ENCODE data around the gene KCND2. TPM values are rescaled to one million over a fixed set of nuclear protein-coding genes. Genes with fewer than 3 reads are reported as not detected.

Gene KCND2
- total RNA-seq, 2 experiments from 2014 or later = not detected

- CTCF ChIA-PET = no interaction called here
- POLR2A ChIA-PET = no interaction called here
- H3K36me3 Mint-ChIP-seq (ENCODE audit: low read depth) = no peaks in the 10 kb centered on the region
- no peaks in the 10 kb centered on the region for H3K4me1 Mint-ChIP-seq (ENCODE audit: low read depth)
- no peak overlapping the region for H3K27ac Mint-ChIP-seq
- H3K9me3 Mint-ChIP-seq (ENCODE audit: insufficient read depth) = no peaks in the 10 kb centered on the region
- no peak for ATAC-seq
- H3K4me3 Mint-ChIP-seq = no peak overlapping the region
- no peaks in the 10 kb centered on the region for H3K27me3 Mint-ChIP-seq (ENCODE audit: low read depth)
- DNase-seq = no peak
Observed at GRCh38 chr7:120628251-120628650, 355.3 kb downstream of the KCND2 start.

- no peak overlapping the region for H3K4me3 Mint-ChIP-seq
- CTCF ChIA-PET = no interaction called here
- H3K27me3 Mint-ChIP-seq (ENCODE audit: low read depth) = no peaks in the 10 kb centered on the region
- no peaks in the 10 kb centered on the region for H3K36me3 Mint-ChIP-seq (ENCODE audit: low read depth)
- no peaks in the 10 kb centered on the region for H3K9me3 Mint-ChIP-seq (ENCODE audit: insufficient read depth)
- ATAC-seq (no peak), DNase-seq (no peak)
- H3K27ac Mint-ChIP-seq = no peak overlapping the region
- H3K4me1 Mint-ChIP-seq (ENCODE audit: low read depth) = no peaks in the 10 kb centered on the region
- POLR2A ChIA-PET = no interaction called here
Observed at GRCh38 chr7:120639884-120640283, 366.9 kb downstream of the KCND2 start.

GRCh38 chr7:120645966-120646365 lies 373.0 kb downstream of the KCND2 start:
- POLR2A ChIA-PET = no interaction called here
- no peaks in the 10 kb centered on the region for H3K4me1 Mint-ChIP-seq (ENCODE audit: low read depth)
- H3K36me3 Mint-ChIP-seq (ENCODE audit: low read depth) = no peaks in the 10 kb centered on the region
- H3K4me3 Mint-ChIP-seq = no peak overlapping the region
- H3K9me3 Mint-ChIP-seq (ENCODE audit: insufficient read depth) = no peaks in the 10 kb centered on the region
- no peak for DNase-seq
- CTCF ChIA-PET = no interaction called here
- no peak overlapping the region for H3K27ac Mint-ChIP-seq
- no peaks in the 10 kb centered on the region for H3K27me3 Mint-ChIP-seq (ENCODE audit: low read depth)
- ATAC-seq = no peak

- ATAC-seq = no peak
- H3K27ac Mint-ChIP-seq = no peak overlapping the region
- POLR2A ChIA-PET = no interaction called here
- no peaks in the 10 kb centered on the region for H3K36me3 Mint-ChIP-seq (ENCODE audit: low read depth)
- no peaks in the 10 kb centered on the region for H3K27me3 Mint-ChIP-seq (ENCODE audit: low read depth)
- H3K4me3 Mint-ChIP-seq = no peak overlapping the region
- no peak for DNase-seq
- CTCF ChIA-PET = no interaction called here
- H3K4me1 Mint-ChIP-seq (ENCODE audit: low read depth) = no peaks in the 10 kb centered on the region
- no peaks in the 10 kb centered on the region for H3K9me3 Mint-ChIP-seq (ENCODE audit: insufficient read depth)
Observed at GRCh38 chr7:120654241-120654640, 381.3 kb downstream of the KCND2 start.

GRCh38 chr7:120658516-120658915 lies 385.5 kb downstream of the KCND2 start:
- no peaks in the 10 kb centered on the region for H3K9me3 Mint-ChIP-seq (ENCODE audit: insufficient read depth)
- no peak for ATAC-seq
- H3K4me3 Mint-ChIP-seq = no peak overlapping the region
- no peaks in the 10 kb centered on the region for H3K27me3 Mint-ChIP-seq (ENCODE audit: low read depth)
- POLR2A ChIA-PET = no interaction called here
- no peak for DNase-seq
- no peaks in the 10 kb centered on the region for H3K4me1 Mint-ChIP-seq (ENCODE audit: low read depth)
- CTCF ChIA-PET = no interaction called here
- H3K36me3 Mint-ChIP-seq (ENCODE audit: low read depth) = no peaks in the 10 kb centered on the region
- no peak overlapping the region for H3K27ac Mint-ChIP-seq

GRCh38 chr7:120662291-120662690 lies 389.3 kb downstream of the KCND2 start:
- no peaks in the 10 kb centered on the region for H3K36me3 Mint-ChIP-seq (ENCODE audit: low read depth)
- CTCF ChIA-PET = no interaction called here
- H3K4me3 Mint-ChIP-seq = no peak overlapping the region
- ATAC-seq (no peak), DNase-seq (no peak)
- POLR2A ChIA-PET = no interaction called here
- H3K9me3 Mint-ChIP-seq (ENCODE audit: insufficient read depth) = no peaks in the 10 kb centered on the region
- H3K27me3 Mint-ChIP-seq (ENCODE audit: low read depth) = no peaks in the 10 kb centered on the region
- no peaks in the 10 kb centered on the region for H3K4me1 Mint-ChIP-seq (ENCODE audit: low read depth)
- H3K27ac Mint-ChIP-seq = no peak overlapping the region

GRCh38 chr7:120665068-120665467 lies 392.1 kb downstream of the KCND2 start:
- no peak for ATAC-seq

GRCh38 chr7:120675076-120675475 lies 402.1 kb downstream of the KCND2 start:
- Mint-ChIP-seq H3K9me3 (ENCODE audit: insufficient read depth) (no peaks in the 10 kb centered on the region), H3K27ac (no peak overlapping the region), H3K36me3 (ENCODE audit: low read depth) (no peaks in the 10 kb centered on the region), H3K27me3 (ENCODE audit: low read depth) (no peaks in the 10 kb centered on the region), H3K4me3 (no peak overlapping the region), H3K4me1 (ENCODE audit: low read depth) (no peaks in the 10 kb centered on the region)
- DNase-seq (no peak), ATAC-seq (no peak)
- POLR2A ChIA-PET = no interaction called here
- CTCF ChIA-PET = no interaction called here

More at GRCh38 chr7:120665068-120665467, 392.1 kb downstream of the KCND2 start:
- Mint-ChIP-seq H3K4me3 (no peak overlapping the region), H3K4me1 (ENCODE audit: low read depth) (no peaks in the 10 kb centered on the region), H3K27ac (no peak overlapping the region), H3K27me3 (ENCODE audit: low read depth) (no peaks in the 10 kb centered on the region), H3K9me3 (ENCODE audit: insufficient read depth) (no peaks in the 10 kb centered on the region), H3K36me3 (ENCODE audit: low read depth) (no peaks in the 10 kb centered on the region)
- DNase-seq = no peak
- ChIA-PET POLR2A (no interaction called here), CTCF (no interaction called here)

- no peak for DNase-seq
- no peak overlapping the region for H3K4me3 Mint-ChIP-seq
- H3K27me3 Mint-ChIP-seq (ENCODE audit: low read depth) = no peaks in the 10 kb centered on the region
- H3K27ac Mint-ChIP-seq = no peak overlapping the region
- H3K36me3 Mint-ChIP-seq (ENCODE audit: low read depth) = no peaks in the 10 kb centered on the region
- H3K9me3 Mint-ChIP-seq (ENCODE audit: insufficient read depth) = no peaks in the 10 kb centered on the region
- ATAC-seq = no peak
- no peaks in the 10 kb centered on the region for H3K4me1 Mint-ChIP-seq (ENCODE audit: low read depth)
- CTCF ChIA-PET = no interaction called here
- POLR2A ChIA-PET = no interaction called here
Observed at GRCh38 chr7:120677535-120677934, 404.6 kb downstream of the KCND2 start.

GRCh38 chr7:120680985-120681384 lies 408.0 kb downstream of the KCND2 start:
- POLR2A ChIA-PET = no interaction called here
- no peak overlapping the region for H3K4me3 Mint-ChIP-seq

GRCh38 chr7:120684463-120684862 lies 411.5 kb downstream of the KCND2 start:
- Mint-ChIP-seq H3K9me3 (ENCODE audit: insufficient read depth) (no peaks in the 10 kb centered on the region), H3K27ac (no peak overlapping the region), H3K27me3 (ENCODE audit: low read depth) (no peaks in the 10 kb centered on the region), H3K36me3 (ENCODE audit: low read depth) (no peaks in the 10 kb centered on the region), H3K4me1 (ENCODE audit: low read depth) (no peaks in the 10 kb centered on the region), H3K4me3 (no peak overlapping the region)
- ATAC-seq (no peak), DNase-seq (no peak)
- CTCF ChIA-PET = no interaction called here
- POLR2A ChIA-PET = interaction anchor here (0.6 kb wide), 1 partner anchor 1140 kb away, joined by 5 read pairs; no protein-coding TSS in a partner anchor

More at GRCh38 chr7:120680985-120681384, 408.0 kb downstream of the KCND2 start:
- DNase-seq (no peak), ATAC-seq (no peak)
- no peaks in the 10 kb centered on the region for H3K9me3 Mint-ChIP-seq (ENCODE audit: insufficient read depth)
- H3K27ac Mint-ChIP-seq = no peak overlapping the region
- CTCF ChIA-PET = no interaction called here
- H3K27me3 Mint-ChIP-seq (ENCODE audit: low read depth) = no peaks in the 10 kb centered on the region
- no peaks in the 10 kb centered on the region for H3K36me3 Mint-ChIP-seq (ENCODE audit: low read depth)
- H3K4me1 Mint-ChIP-seq (ENCODE audit: low read depth) = no peaks in the 10 kb centered on the region

- Mint-ChIP-seq H3K9me3 (ENCODE audit: insufficient read depth) (no peaks in the 10 kb centered on the region), H3K36me3 (ENCODE audit: low read depth) (no peaks in the 10 kb centered on the region), H3K27ac (no peak overlapping the region), H3K4me3 (no peak overlapping the region), H3K27me3 (ENCODE audit: low read depth) (no peaks in the 10 kb centered on the region), H3K4me1 (ENCODE audit: low read depth) (no peaks in the 10 kb centered on the region)
- DNase-seq (no peak), ATAC-seq (no peak)
- POLR2A ChIA-PET = no interaction called here
- CTCF ChIA-PET = no interaction called here
Observed at GRCh38 chr7:120691915-120692314, 418.9 kb downstream of the KCND2 start.

- H3K27ac Mint-ChIP-seq = no peak overlapping the region
- H3K27me3 Mint-ChIP-seq (ENCODE audit: low read depth) = no peaks in the 10 kb centered on the region
- H3K9me3 Mint-ChIP-seq (ENCODE audit: insufficient read depth) = no peaks in the 10 kb centered on the region
- H3K4me3 Mint-ChIP-seq = no peak overlapping the region
- POLR2A ChIA-PET = no interaction called here
- no peak for ATAC-seq
- CTCF ChIA-PET = no interaction called here
- H3K36me3 Mint-ChIP-seq (ENCODE audit: low read depth) = no peaks in the 10 kb centered on the region
- H3K4me1 Mint-ChIP-seq (ENCODE audit: low read depth) = no peaks in the 10 kb centered on the region
- DNase-seq = no peak
Observed at GRCh38 chr7:120695848-120696247, 422.9 kb downstream of the KCND2 start.
